K562 (cell line): ENCODE measurements around the gene CAMSAP2. TPM values are rescaled to one million over a fixed set of nuclear protein-coding genes. Genes with fewer than 3 reads are reported as not detected.

Experiments
- ATAC-seq: fragments of 200-7000 bp; cut with Tn5 transposase; 3 replicates; pipeline ENCODE4 v1.9.1; 2020; ENCODE audit warnings: moderate library complexity
- BruUV-seq: library from RNA; stranded (reverse); fragments of 400-500 nt; replicated peaks from 2 replicates; lab custom pipeline; 2021; lab: Mats Ljungman, UMichigan
- CTCF ChIA-PET: fragments of 300-600 bp; formaldehyde crosslinking; extraction: SDS; loops from one replicate; lab custom pipeline; 2021; ENCODE audit warnings: low intra/inter-chr PET ratio; lab: Yijun Ruan, JAX
- POLR2A ChIA-PET: fragments of 300-600, 350-650 bp; sonication (Branson Sonifier 250); formaldehyde crosslinking; extraction: SDS; loops from one replicate; lab custom pipeline; 2021; ENCODE audit warnings: antibody characterized with exemption, inconsistent platforms; lab: Yijun Ruan, JAX
- DNase-seq, 4 experiments: peaks; one replicate each; pipeline versions ENCODE4 v3.0.0 to v3.0.0-alpha.2; 2011 to 2018; ENCODE audit warnings: low spot score in 3 of 4, mixed read lengths in 3 of 4; ENCODE audit errors: extremely low read depth in 1 of 4
- FAIRE-seq: peaks from 2 replicates; lab custom pipeline; 2011; peaks lifted over from hg19 to GRCh38; lab: Jason Lieb, UNC
- H2AFZ ChIP-seq: 2 replicates; pipeline ENCODE4 v1.6.0; 2011; ENCODE audit warnings: low read depth, low read length, control low read depth, inconsistent platforms
- H3K27ac ChIP-seq: fragments of 200-600 bp; 3 replicates; pipeline ENCODE4 v1.8.0; 2011; ENCODE audit warnings: low read depth, mild to moderate bottlenecking, control low read depth, inconsistent platforms, low read length, moderate library complexity, mixed read lengths; ENCODE audit errors: extremely low read depth
- H3K27me3 ChIP-seq, 2 experiments: fragments of 300-600 bp in 1 of 2; 2 replicates in 1 of 2; 3 replicates in 1 of 2; pipeline versions ENCODE4 v1.6.0 to v1.8.0; 2011; ENCODE audit warnings: inconsistent platforms in 2 of 2, low read length in 2 of 2, mild to moderate bottlenecking in 1 of 2, mixed read lengths in 1 of 2, moderate library complexity in 1 of 2; ENCODE audit not compliant: control insufficient read depth in 2 of 2, insufficient read depth in 2 of 2
- H3K36me3 ChIP-seq: fragments of 300-600 bp; 3 replicates; pipeline ENCODE4 v1.8.0; 2011; ENCODE audit warnings: mild to moderate bottlenecking, low read length, inconsistent platforms; ENCODE audit not compliant: control insufficient read depth, insufficient read depth
- H3K4me1 ChIP-seq, 2 experiments: fragments of 200-600 bp in 1 of 2; replicated peaks in 1 of 2; 2 replicates in 1 of 2; 3 replicates in 1 of 2; pipeline versions ENCODE4 v1.5.1 to v1.8.0; 2011; ENCODE audit warnings: inconsistent platforms in 2 of 2, low read length in 2 of 2, mild to moderate bottlenecking in 1 of 2, mixed read lengths in 1 of 2, moderate library complexity in 1 of 2; ENCODE audit not compliant: control insufficient read depth in 2 of 2, insufficient read depth in 2 of 2
- H3K4me2 ChIP-seq: 2 replicates; pipeline ENCODE4 v1.6.1; 2011; ENCODE audit warnings: low read length, control low read depth, inconsistent platforms, mixed read lengths; ENCODE audit not compliant: insufficient read depth
- H3K4me3 ChIP-seq: fragments of 200-600 bp; sonication (generic), shearing (Covaris generic); 2 replicates; pipeline ENCODE4 v1.5.1; 2016; ENCODE audit warnings: control low read depth, inconsistent platforms
- H3K79me2 ChIP-seq: fragments of 200-600 bp; 3 replicates; pipeline ENCODE4 v1.8.0; 2011; ENCODE audit warnings: low read length, inconsistent platforms; ENCODE audit not compliant: control insufficient read depth, insufficient read depth
- H3K9ac ChIP-seq, 2 experiments: 2 replicates each; pipeline versions ENCODE4 v1.6.0 to v1.6.1; 2011; ENCODE audit warnings: low read depth in 2 of 2, low read length in 2 of 2, control low read depth in 1 of 2, inconsistent platforms in 1 of 2, mild to moderate bottlenecking in 1 of 2, mixed read lengths in 1 of 2; ENCODE audit not compliant: insufficient read depth in 1 of 2
- H3K9me1 ChIP-seq: one replicate; pipeline ENCODE4 v1.6.0; 2011; ENCODE audit warnings: inconsistent platforms, mild to moderate bottlenecking, low read length, moderate library complexity; ENCODE audit not compliant: control insufficient read depth, insufficient read depth
- H3K9me3 ChIP-seq: replicated peaks from 2 replicates; pipeline ENCODE4 v1.5.1; 2011; ENCODE audit warnings: low read depth, low read length, inconsistent platforms; ENCODE audit not compliant: control insufficient read depth, insufficient read depth
- H4K20me1 ChIP-seq: replicated peaks from 2 replicates; pipeline ENCODE4 v1.6.1; 2011; ENCODE audit warnings: low read length, inconsistent platforms, mixed read lengths; ENCODE audit not compliant: control insufficient read depth, insufficient read depth
- GATAD2A ChIP-seq: fragments of 450-650 bp; IDR thresholded peaks from 2 replicates; pipeline ENCODE4 v1.6.1; 2017
- KLF13 ChIP-seq: fragments of 450-650 bp; IDR thresholded peaks from 2 replicates; pipeline ENCODE4 v1.6.1; 2016; ENCODE audit warnings: missing genetic modification characterization, low read depth, mild to moderate bottlenecking, missing compliant biosample characterization, moderate library complexity, borderline replicate concordance
- MAX ChIP-seq: sonication (generic); formaldehyde crosslinking; IDR thresholded peaks from 2 replicates; pipeline ENCODE4 v1.9.0; 2022; ENCODE audit warnings: mild to moderate bottlenecking, missing genetic modification reagents
- MTA3 ChIP-seq: fragments of 450-650 bp; formaldehyde crosslinking; IDR thresholded peaks from 2 replicates; pipeline ENCODE4 v1.6.1; 2017; ENCODE audit warnings: mild to moderate bottlenecking, borderline replicate concordance
- NFXL1 ChIP-seq: fragments of 450-650 bp; formaldehyde crosslinking; IDR thresholded peaks from 2 replicates; pipeline ENCODE4 v1.4.0; 2021; ENCODE audit warnings: mild to moderate bottlenecking
- STAT5B ChIP-seq: fragments of 250-450 bp; sonication (Bioruptor Pico); IDR thresholded peaks from 2 replicates; pipeline ENCODE4 v1.8.0; 2021; ENCODE audit warnings: mild to moderate bottlenecking, inconsistent platforms
- TGIF2 ChIP-seq: sonication (generic); formaldehyde crosslinking; IDR thresholded peaks from 2 replicates; pipeline ENCODE4 v1.8.1; 2022; ENCODE audit warnings: mild to moderate bottlenecking, missing genetic modification reagents, moderate library complexity
- TOE1 ChIP-seq, 2 experiments: fragments of 450-650 bp in 1 of 2; sonication (generic) in 1 of 2; formaldehyde crosslinking in 1 of 2; IDR thresholded peaks; 2 replicates each; pipeline versions ENCODE4 v1.7.1 to v1.8.0; 2016 to 2022; ENCODE audit warnings: borderline replicate concordance in 2 of 2, mild to moderate bottlenecking in 2 of 2, antibody characterized with exemption in 1 of 2, inconsistent platforms in 1 of 2, low read depth in 1 of 2, missing genetic modification reagents in 1 of 2, moderate library complexity in 1 of 2
- ZFP1 ChIP-seq: fragments of 450-650 bp; formaldehyde crosslinking; IDR thresholded peaks from 2 replicates; pipeline ENCODE4 v1.4.0; 2020; ENCODE audit warnings: mild to moderate bottlenecking, mixed read lengths
- ZNF41 ChIP-seq: fragments of 250-450 bp; sonication (Bioruptor Pico); conservative IDR thresholded peaks from 2 replicates; pipeline ENCODE4 v1.4.0; 2020; ENCODE audit warnings: mild to moderate bottlenecking
- ZNF57 ChIP-seq: fragments of 450-650 bp; formaldehyde crosslinking; IDR thresholded peaks from 2 replicates; pipeline ENCODE4 v1.4.0; 2020; ENCODE audit warnings: mild to moderate bottlenecking, moderate library complexity
- WGBS: fragments of 100-300 bp; shearing (Covaris generic); methylation state at CpG from one replicate; pipeline ENCODE4 v1.1.6; 2016; ENCODE audit warnings: low coverage, mixed read lengths; ENCODE audit not compliant: insufficient coverage; ENCODE audit errors: missing lambda C conversion rate; 5-methylcytosine and 5-hydroxymethylcytosine counted together
- in situ Hi-C: fragments of 300-500 bp; cut with MboI; formaldehyde crosslinking; loops from 4 replicates; pipeline ENCODE4 v1.15.0; 2018; ENCODE audit warnings: inconsistent platforms, mixed read lengths
- intact Hi-C: fragments of 100-400 bp; cut with micrococcal nuclease; formaldehyde crosslinking; loops from 2 replicates; pipeline ENCODE4 v1.14.2; 2022
- polyA plus RNA-seq, 8 experiments: library from polyadenylated mRNA; depleted of rRNA in 4 of 8; stranded (reverse) in 5 of 8; unstranded in 3 of 8; fragments of >200 nt; fragmentation: Nextera tagmentation in 2 of 8; fragmentation: Illumina TruSeq in 1 of 8; extraction: Ambion mirVana in 2 of 8; extraction: Trizol in 1 of 8; gene quantifications; 2 replicates each; pipeline versions ENCODE4 v1.2.1 to v1.2.3, GENCODE V29; 2011 to 2014; ENCODE audit warnings: inconsistent platforms in 1 of 8, missing spikeins in 1 of 8
- total RNA-seq, 7 experiments: library from RNA; depleted of rRNA in 6 of 7; stranded (reverse); fragments of >200 nt in 6 of 7; fragmentation: Illumina TruSeq in 2 of 7; extraction: Trizol in 2 of 7; gene quantifications; 2 replicates each; pipeline versions ENCODE4 v1.2.1 to v1.2.3, GENCODE V29; 2011 to 2021; ENCODE audit warnings: low replicate concordance in 1 of 7

CAMSAP2 gene
- total and polyA plus RNA-seq, 9 of the 15 experiments (the other 6 are each of a cell fraction or from before 2014, with no cell fraction given): 1.4 to 7.5 (median 2.7) TPM

- H3K9ac ChIP-seq: no peak overlapping the region
- no peak overlapping the region for H3K27ac ChIP-seq
- H4K20me1 ChIP-seq: no peaks in the 10 kb centered on the region
- intact Hi-C loops (no loop called here), in situ Hi-C loops (no loop called here)
- H3K4me2 ChIP-seq: no peak overlapping the region
- no peak overlapping the region for H3K4me3 ChIP-seq
- no peaks in the 10 kb centered on the region for H3K9me3 ChIP-seq
- no TSS peak for BruUV-seq
- H2AFZ ChIP-seq: no peak overlapping the region
- TF ChIP-seq TGIF2: no peak
- TF ChIP-seq GATAD2A: no peak
- no peak for TF ChIP-seq ZNF57 (CRISPR knock-in tag)
- TF ChIP-seq STAT5B (CRISPR knock-in tag): no peak
- TF ChIP-seq ZFP1 (CRISPR knock-in tag): no peak
- TF ChIP-seq ZNF41 (CRISPR knock-in tag): no peak
- TF ChIP-seq TOE1 (IDR thresholded peaks at IDR 0.05; ENCODE audit: borderline replicate concordance): no peak
- TF ChIP-seq TOE1 (CRISPR knock-in tag; IDR thresholded peaks at IDR 0.05; ENCODE audit: borderline replicate concordance, low read depth): no peak
- TF ChIP-seq MAX (CRISPR knock-in tag): no peak
- TF ChIP-seq NFXL1 (CRISPR knock-in tag): no peak
- TF ChIP-seq KLF13: no peak
- no peak for TF ChIP-seq MTA3
- no peak for DNase-seq
- no peak for FAIRE-seq
- no peaks in the 10 kb centered on the region for H3K79me2 ChIP-seq
- H3K27me3 ChIP-seq: no peaks in the 10 kb centered on the region
- H3K4me1 ChIP-seq: peaks cover 4 to 16% of the 10 kb centered on the region in 2 experiments; a peak in 2 of 5 replicates
- ChIA-PET CTCF (no interaction called here), POLR2A (no interaction called here)
- no peak for ATAC-seq
- 42% methylated on average over 5 of the region's 5 CpGs for WGBS
- H3K36me3 ChIP-seq: no peaks in the 10 kb centered on the region
- H3K9me1 ChIP-seq: no peaks in the 10 kb centered on the region
Observed at GRCh38 chr1:200707116-200707515, 31.6 kb upstream of the CAMSAP2 start.
